ENCODE results near the gene CHRM5. TPM values are rescaled to one million over a fixed set of nuclear protein-coding genes. Genes with fewer than 3 reads are reported as not detected.

Gene CHRM5
- total and polyA plus RNA-seq, 9 of the 15 experiments (the other 6 are each of a cell fraction or from before 2014, with no cell fraction given), result not detected

GRCh38 chr15:34101366-34102174 is 133.3 kb downstream of the CHRM5 start, which contains the start of the genes EMC7 and PGBD4 (continued):
- TF ChIP-seq SRSF9 (IDR thresholded peaks at IDR 0.05; ENCODE audit: borderline replicate concordance, low read depth, low read length) (no peak), MCM5 (IDR thresholded peaks at IDR 0.05; ENCODE audit: low read depth) (no peak), BRD9 (IDR thresholded peaks at IDR 0.05; ENCODE audit: low read depth, partially characterized antibody) (peak; percentile 34), ZBTB49 (CRISPR knock-in tag; IDR thresholded peaks at IDR 0.05; ENCODE audit: borderline replicate concordance) (no peak), TCF15 (CRISPR knock-in tag; IDR thresholded peaks at IDR 0.05) (no peak), ZBTB7A (IDR thresholded peaks at IDR 0.05; ENCODE audit: borderline replicate concordance, control insufficient read depth, low read depth, low read length) (no peak), ZNF311 (CRISPR knock-in tag; IDR thresholded peaks at IDR 0.05) (no peak), CC2D1A (IDR thresholded peaks at IDR 0.05) (peak; percentile 90), NCOA4 (IDR thresholded peaks at IDR 0.05; ENCODE audit: partially characterized antibody) (no peak), CREB1 (IDR thresholded peaks at IDR 0.05) (peak; percentile 99), CREB1 (CRISPR knock-in tag; IDR thresholded peaks at IDR 0.05) (peak; percentile 99), ZNF143 (CRISPR knock-in tag; IDR thresholded peaks at IDR 0.05) (peak; percentile 56; the same call in 1 of the 2 replicates), ZC3H4 (CRISPR knock-in tag; IDR thresholded peaks at IDR 0.05; ENCODE audit: borderline replicate concordance) (no peak), HES1 (IDR thresholded peaks at IDR 0.05; ENCODE audit: low read depth) (peak; percentile 42; the same call in 1 of the 2 replicates), NR2C2 (CRISPR knock-in tag; IDR thresholded peaks at IDR 0.05) (peak; percentile 62; the same call in 1 of the 2 replicates), NR2C2 (tag; IDR thresholded peaks at IDR 0.05) (peak; percentile 92), ATF7 (IDR thresholded peaks at IDR 0.05) (peak; percentile 90), FOXA3 (CRISPR knock-in tag; conservative IDR thresholded peaks at IDR 0.05 in 1 of 2, IDR thresholded peaks at IDR 0.05 in 1 of 2) (no peak), ZNF12 (CRISPR knock-in tag; IDR thresholded peaks at IDR 0.05) (no peak), FOXA1 (IDR thresholded peaks at IDR 0.05; ENCODE audit: borderline replicate concordance) (no peak), HNRNPUL1 (IDR thresholded peaks at IDR 0.05; ENCODE audit: low read length) (no peak)
- TF ChIP-seq, protein P1, sequence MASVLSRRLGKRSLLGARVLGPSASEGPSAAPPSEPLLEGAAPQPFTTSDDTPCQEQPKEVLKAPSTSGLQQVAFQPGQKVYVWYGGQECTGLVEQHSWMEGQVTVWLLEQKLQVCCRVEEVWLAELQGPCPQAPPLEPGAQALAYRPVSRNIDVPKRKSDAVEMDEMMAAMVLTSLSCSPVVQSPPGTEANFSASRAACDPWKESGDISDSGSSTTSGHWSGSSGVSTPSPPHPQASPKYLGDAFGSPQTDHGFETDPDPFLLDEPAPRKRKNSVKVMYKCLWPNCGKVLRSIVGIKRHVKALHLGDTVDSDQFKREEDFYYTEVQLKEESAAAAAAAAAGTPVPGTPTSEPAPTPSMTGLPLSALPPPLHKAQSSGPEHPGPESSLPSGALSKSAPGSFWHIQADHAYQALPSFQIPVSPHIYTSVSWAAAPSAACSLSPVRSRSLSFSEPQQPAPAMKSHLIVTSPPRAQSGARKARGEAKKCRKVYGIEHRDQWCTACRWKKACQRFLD (CRISPR knock-in tag; IDR thresholded peaks at IDR 0.05), result peak; percentile 87
- TF ChIP-seq, protein P2, sequence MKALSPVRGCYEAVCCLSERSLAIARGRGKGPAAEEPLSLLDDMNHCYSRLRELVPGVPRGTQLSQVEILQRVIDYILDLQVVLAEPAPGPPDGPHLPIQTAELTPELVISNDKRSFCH (CRISPR knock-in tag; IDR thresholded peaks at IDR 0.05), result no peak
- TF ChIP-seq, protein P2 (tag; IDR thresholded peaks at IDR 0.05), result no peak

Data from K562 (cell line).